HG03045 (cell line): Measurements from ENCODE around the gene CANX.

ENCODE experiments used
- ATAC-seq: cut with Tn5 transposase; IDR thresholded peaks from one replicate; pipeline ENCODE4 v1.9.1; 2021; ENCODE audit warnings: mild to moderate bottlenecking, moderate library complexity; ENCODE audit not compliant: unreplicated experiment

Gene CANX

DNA sequence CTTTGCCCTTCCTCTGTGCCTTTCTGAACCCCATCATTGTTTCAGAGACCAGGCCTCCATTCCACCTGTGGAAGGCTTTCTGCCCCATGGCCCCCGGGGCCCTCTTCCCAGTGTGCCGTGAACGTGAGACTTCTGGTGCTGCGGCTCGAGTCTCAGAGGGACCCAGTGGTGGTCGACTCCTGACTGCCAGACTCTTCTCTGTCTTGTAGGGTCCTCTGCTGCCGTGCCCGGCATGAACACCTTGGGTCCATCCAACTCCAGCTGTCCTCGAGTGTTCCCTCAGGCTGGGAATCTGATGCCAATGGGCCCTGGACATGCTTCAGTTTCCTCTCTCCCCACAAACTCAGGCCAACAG is 74.9 kb downstream of the CANX start:
- no peak for ATAC-seq

DNA sequence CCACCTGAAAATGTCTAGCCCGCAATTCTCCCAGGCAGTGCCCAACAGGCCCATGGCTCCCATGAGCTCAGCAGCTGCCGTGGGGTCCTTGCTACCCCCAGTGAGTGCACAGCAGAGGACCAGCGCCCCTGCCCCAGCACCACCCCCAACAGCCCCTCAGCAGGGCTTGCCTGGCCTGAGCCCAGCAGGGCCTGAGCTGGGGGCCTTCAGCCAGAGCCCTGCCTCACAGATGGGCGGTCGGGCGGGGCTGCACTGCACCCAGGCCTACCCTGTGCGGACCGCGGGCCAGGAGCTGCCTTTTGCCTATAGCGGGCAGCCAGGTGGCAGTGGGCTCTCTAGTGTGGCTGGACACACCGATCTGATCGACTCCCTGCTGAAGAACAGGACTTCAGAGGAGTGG is 75.7 kb downstream of the CANX start:
- no peak for ATAC-seq

DNA sequence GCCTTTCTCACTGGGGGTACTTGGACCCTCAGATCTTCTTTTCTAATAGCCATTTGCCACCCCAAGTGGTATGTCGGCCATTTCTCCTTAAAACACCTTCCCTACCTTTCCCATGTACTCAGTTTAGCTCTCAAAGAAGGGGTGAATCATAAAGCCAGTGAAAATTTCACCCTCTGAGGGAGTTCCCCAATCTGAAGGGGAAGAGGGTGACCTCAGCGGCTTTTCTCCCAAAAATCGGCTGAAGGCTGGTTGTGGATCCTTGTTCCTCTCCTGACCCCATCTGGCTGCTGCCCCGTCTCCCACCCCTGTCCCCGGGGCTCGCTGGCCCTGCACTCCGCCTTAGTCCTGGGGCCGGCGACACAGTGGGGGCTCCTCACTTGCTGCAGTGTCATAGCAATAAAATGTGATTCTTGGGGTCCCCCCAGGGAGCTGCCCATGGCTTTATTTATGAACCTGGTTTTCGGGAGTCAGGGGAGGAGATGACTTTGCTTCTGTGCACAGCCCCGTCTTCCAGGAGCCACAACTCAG is 77.7 kb downstream of the CANX start:
- no peak for ATAC-seq

DNA sequence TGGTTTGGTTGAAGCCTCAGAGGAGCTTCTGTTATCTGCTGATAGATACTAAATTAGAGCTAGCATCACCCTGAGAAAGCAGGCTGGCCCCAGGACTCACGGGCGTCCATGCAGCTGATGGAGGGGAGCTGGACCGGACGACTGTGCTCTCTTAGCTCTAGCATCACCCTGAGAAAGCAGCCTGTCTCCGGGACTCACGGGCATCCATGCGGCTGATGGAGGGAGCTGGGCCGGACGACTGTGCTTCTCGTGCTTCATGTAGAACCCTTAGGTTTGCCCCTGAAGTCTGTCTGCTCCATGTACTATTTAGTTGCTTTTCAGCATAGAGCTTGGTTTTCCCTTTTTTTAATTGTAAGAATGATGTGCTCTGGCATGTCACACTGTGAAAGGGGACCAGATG is 78.7 kb downstream of the CANX start:
- no peak for ATAC-seq

DNA sequence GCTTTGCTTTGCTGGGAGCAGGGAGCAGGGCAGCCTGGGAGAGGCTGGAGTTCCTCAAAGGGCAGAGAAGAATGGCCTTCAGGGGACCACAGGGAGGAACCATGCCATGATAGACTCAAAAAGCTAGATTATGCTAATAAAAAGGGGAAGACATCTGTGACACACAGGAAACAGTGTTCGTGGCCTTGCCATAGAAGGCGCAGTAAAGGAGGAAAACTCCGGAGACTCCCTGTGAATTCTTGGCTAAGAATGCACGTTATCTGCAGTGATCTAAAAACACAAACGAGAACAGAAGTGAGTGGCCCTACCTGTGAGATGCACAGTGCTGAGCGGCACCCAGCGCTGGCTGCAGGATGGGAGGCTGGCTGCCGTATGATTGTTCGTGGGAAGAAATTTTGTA is 79.1 kb downstream of the CANX start:
- no peak for ATAC-seq

DNA sequence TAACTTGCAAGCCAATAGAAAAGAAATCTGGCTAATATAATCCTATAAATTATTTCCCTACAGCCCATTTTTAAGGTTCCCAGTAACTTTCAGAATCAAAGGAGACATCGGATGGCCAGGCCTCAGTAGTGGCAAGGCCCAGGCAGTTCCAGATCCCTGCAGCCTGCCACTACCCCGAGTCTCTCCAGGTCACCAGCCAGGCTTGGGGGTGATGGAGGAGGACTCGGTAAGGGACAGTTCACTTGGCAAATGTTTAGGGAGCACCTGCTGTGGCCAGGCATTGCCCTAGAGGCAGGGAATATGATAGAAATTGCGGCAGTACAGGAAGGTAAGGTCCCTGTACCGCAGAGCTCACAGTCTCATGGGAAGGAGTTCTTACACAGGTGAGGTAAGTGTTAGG is 79.8 kb downstream of the CANX start:
- no peak for ATAC-seq

DNA sequence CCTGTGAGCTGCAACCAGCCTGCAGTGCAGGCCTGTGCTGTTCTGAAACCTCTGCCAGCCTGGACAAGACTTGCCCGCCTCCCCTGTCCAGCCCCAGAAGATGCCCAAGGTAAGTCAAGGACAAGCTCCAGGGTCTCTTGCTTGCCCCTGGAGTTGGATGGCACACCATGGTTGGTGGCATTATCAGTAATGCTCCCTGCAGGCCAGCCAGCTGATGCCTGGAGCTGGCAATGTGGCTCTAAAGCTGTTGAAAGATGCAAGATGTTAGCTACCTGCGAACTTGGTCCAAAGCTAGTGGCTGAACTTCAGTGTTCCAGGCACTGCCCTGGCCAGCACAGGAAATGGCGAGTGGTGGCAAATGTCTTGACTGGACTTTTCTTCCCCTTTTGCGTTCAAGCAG is 81.1 kb downstream of the CANX start:
- ATAC-seq = no peak

DNA sequence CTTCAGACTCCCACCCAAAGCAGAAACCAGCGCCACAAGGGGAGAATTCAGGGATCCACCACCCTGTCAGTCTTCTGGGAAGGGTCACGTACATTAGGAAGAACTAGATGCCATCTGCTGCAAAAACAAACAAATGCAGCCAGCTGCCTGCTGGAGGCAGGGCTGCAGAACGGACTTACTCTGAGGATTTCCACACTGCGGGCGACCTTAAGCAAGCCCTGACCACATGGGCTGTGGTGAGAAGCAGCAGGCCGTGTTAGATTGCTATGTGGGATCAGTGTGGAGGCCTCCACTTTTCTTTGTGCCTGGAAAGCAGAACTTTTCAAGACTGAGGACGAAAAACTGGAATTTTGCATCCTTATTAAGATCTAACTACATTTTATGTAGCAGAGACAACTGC is 81.6 kb downstream of the CANX start:
- no peak for ATAC-seq
